ENCODE results near the gene TSPAN16. TPM values are rescaled to one million over a fixed set of nuclear protein-coding genes. Genes with fewer than 3 reads are reported as not detected.

TSPAN16 gene
- total RNA-seq, 1 donor from 2014 or later = not detected

- Histone ChIP-seq H3K27ac (no peak overlapping the region), H3K4me1 (peaks cover 11% of the 10 kb centered on the region), H3K27me3 (no peaks in the 10 kb centered on the region), H3K36me3 (peaks cover 0 to 5% of the 10 kb centered on the region in 2 donors), H3K4me3 (no peak overlapping the region), H3K9me3 (no peaks in the 10 kb centered on the region)
- intact Hi-C loops (cut with DNase I) = no loop called here
- no peak for DNase-seq (ENCODE audit: extremely low spot score in 2 of 2)
- TF ChIP-seq POLR2A (IDR thresholded peaks at IDR 0.05) (no peak), POLR2AphosphoS5 (IDR thresholded peaks at IDR 0.05; ENCODE audit: insufficient read depth in 1 of 2, low read depth in 1 of 2) (no peak), CTCF (IDR thresholded peaks at IDR 0.05) (no peak)
Observed at GRCh38 chr19:11364296-11364904, 68.4 kb downstream of the TSPAN16 start.

GRCh38 chr19:11364935-11365334 lies 69.0 kb downstream of the TSPAN16 start:
- Histone ChIP-seq H3K36me3 (peaks cover 0 to 5% of the 10 kb centered on the region in 2 donors), H3K27me3 (no peaks in the 10 kb centered on the region), H3K4me3 (no peak overlapping the region), H3K27ac (no peak overlapping the region), H3K9me3 (no peaks in the 10 kb centered on the region), H3K4me1 (peaks cover 11% of the 10 kb centered on the region)
- TF ChIP-seq POLR2AphosphoS5 (IDR thresholded peaks at IDR 0.05; ENCODE audit: insufficient read depth in 1 of 2, low read depth in 1 of 2) (no peak), POLR2A (IDR thresholded peaks at IDR 0.05) (no peak), CTCF (IDR thresholded peaks at IDR 0.05) (no peak)
- intact Hi-C loops (cut with DNase I) = no loop called here
- no peak for DNase-seq (ENCODE audit: extremely low spot score in 2 of 2)

Other genes starting within 250 kb of the TSPAN16 start
- gene LDLR, start 206.7 kb upstream of the TSPAN16 start, total RNA-seq = 135 TPM
- 2.7 TPM for gene SPC24, start 140.4 kb upstream of the TSPAN16 start, total RNA-seq
- gene KANK2, start 98.6 kb upstream of the TSPAN16 start, total RNA-seq = 486 TPM
- not detected for gene ANGPTL8, start 56.5 kb upstream of the TSPAN16 start, total RNA-seq
- 65.8 TPM for gene DOCK6, start 33.6 kb upstream of the TSPAN16 start, total RNA-seq
- gene RAB3D, start 43.5 kb downstream of the TSPAN16 start, total RNA-seq = 33.9 TPM
- gene TMEM205, start 50.1 kb downstream of the TSPAN16 start, total RNA-seq = 173 TPM
- gene CCDC159, start 50.4 kb downstream of the TSPAN16 start, total RNA-seq = 24.1 TPM
- 16.5 TPM for gene PLPPR2, start 59.3 kb downstream of the TSPAN16 start, total RNA-seq
- gene SWSAP1, start 78.5 kb downstream of the TSPAN16 start, total RNA-seq = 1.5 TPM
- 14.5 TPM for gene EPOR, start 88.2 kb downstream of the TSPAN16 start, total RNA-seq
- gene RGL3, start 123.2 kb downstream of the TSPAN16 start, total RNA-seq = 19.6 TPM
- gene ODAD3, start 139.0 kb downstream of the TSPAN16 start, total RNA-seq = not detected
- gene PRKCSH, start 139.5 kb downstream of the TSPAN16 start, total RNA-seq = 79.1 TPM
- 1.2 TPM for gene ELAVL3, start 184.9 kb downstream of the TSPAN16 start, total RNA-seq
- gene ZNF653, start 209.7 kb downstream of the TSPAN16 start, total RNA-seq = 12.5 TPM
- 49.6 TPM for gene ECSIT, start 233.0 kb downstream of the TSPAN16 start, total RNA-seq
- 276 TPM for gene CNN1, start 242.7 kb downstream of the TSPAN16 start, total RNA-seq

Measured in vagina (tissue), 2 donors.